Measurements from ENCODE around the gene GJA3. TPM values are rescaled to one million over a fixed set of nuclear protein-coding genes. Genes with fewer than 3 reads are reported as not detected.

GJA3 gene
- total and polyA plus RNA-seq, 2 of the 8 experiments (the other 6 are each of a cell fraction or from before 2014, with no cell fraction given) = 0.12 to 0.60 TPM

DNA sequence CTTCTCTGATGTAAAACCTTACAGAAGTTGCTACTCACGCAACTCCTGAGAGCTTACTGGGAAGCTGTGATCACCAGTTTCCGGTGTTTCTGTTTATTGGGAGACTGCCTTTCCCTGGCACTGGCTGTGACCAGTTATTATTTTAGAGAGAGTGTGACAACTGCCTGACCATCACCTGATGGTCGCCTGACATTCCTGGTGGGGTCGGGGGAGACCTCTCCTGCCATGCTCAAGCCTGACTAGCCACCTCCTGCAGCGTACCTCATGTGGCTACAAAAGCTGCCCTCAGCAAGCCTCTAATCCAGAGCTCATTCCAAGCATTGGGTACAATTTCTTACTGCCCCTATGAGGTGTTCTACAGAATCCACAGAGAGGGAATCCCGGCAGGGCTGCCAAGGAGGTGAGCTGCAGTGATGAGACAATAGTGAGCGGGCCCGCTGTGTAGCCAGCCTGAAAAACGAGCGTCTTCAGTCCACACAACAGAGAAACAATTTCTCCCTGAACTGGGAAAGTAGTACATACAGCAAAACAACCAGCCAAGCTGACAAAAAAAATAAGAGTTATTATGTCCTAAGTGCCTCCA lies 28.7 kb downstream of the GJA3 start:
- H3K27ac ChIP-seq (ENCODE audit: low read depth, low read length) = no peak overlapping the region
- no peak overlapping the region for H2BK120ac ChIP-seq (replicated peaks; ENCODE audit: low read depth, low read length)
- H3K4me1 ChIP-seq (replicated peaks in 1 of 4; ENCODE audit: control insufficient read depth in 3 of 4, insufficient read depth in 4 of 4, low read length in 3 of 4) = peaks cover 0 to 7% (median 2%) of the 10 kb centered on the region in 4 experiments; a peak in 4 of 7 replicates
- H3K79me2 ChIP-seq (ENCODE audit: control insufficient read depth in 1 of 2, insufficient read depth in 2 of 2, low read length in 2 of 2) = no peaks in the 10 kb centered on the region
- H3K4me3 ChIP-seq (ENCODE audit: extremely low read depth in 1 of 4, insufficient read depth in 2 of 4, low read depth in 3 of 4, low read length in 4 of 4) = no peak overlapping the region
- no peak overlapping the region for H4K5ac ChIP-seq (ENCODE audit: insufficient read length, low read depth, low read length)
- H2BK20ac ChIP-seq (ENCODE audit: low read length) = no peak overlapping the region
- no peak overlapping the region for H3K4me2 ChIP-seq (ENCODE audit: insufficient read depth in 1 of 2, low read depth in 2 of 2, low read length in 2 of 2)
- H2AK5ac ChIP-seq (ENCODE audit: low read depth, low read length) = no peak overlapping the region
- no peak for FAIRE-seq
- H3K23ac ChIP-seq (ENCODE audit: insufficient read length) = no peak overlapping the region
- no peaks in the 10 kb centered on the region for H3K9me3 ChIP-seq (ENCODE audit: insufficient read depth in 2 of 2, low read depth in 1 of 2, low read length in 1 of 2)
- no peak overlapping the region for H3K9ac ChIP-seq (replicated peaks in 1 of 4; ENCODE audit: extremely low read depth in 1 of 4, low read depth in 3 of 4, low read length in 3 of 4)
- TF ChIP-seq NANOG (IDR thresholded peaks at IDR 0.05; ENCODE audit: insufficient read depth, low read depth, low read length, poor library complexity, severe bottlenecking) = no peak
- no peak for TF ChIP-seq RXRA (IDR thresholded peaks at IDR 0.05; ENCODE audit: insufficient read depth, low read depth, low read length)
- TF ChIP-seq FOSL1 (IDR thresholded peaks at IDR 0.05; ENCODE audit: insufficient read depth, low read depth, low read length) = no peak
- TF ChIP-seq POLR2A (IDR thresholded peaks at IDR 0.05; ENCODE audit: control extremely low read depth in 1 of 2, low read depth in 2 of 2, low read length in 2 of 2) = no peak
- TF ChIP-seq TBP (IDR thresholded peaks at IDR 0.05; ENCODE audit: low read depth, low read length) = no peak
- TF ChIP-seq, protein P1, sequence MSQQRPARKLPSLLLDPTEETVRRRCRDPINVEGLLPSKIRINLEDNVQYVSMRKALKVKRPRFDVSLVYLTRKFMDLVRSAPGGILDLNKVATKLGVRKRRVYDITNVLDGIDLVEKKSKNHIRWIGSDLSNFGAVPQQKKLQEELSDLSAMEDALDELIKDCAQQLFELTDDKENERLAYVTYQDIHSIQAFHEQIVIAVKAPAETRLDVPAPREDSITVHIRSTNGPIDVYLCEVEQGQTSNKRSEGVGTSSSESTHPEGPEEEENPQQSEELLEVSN (IDR thresholded peaks at IDR 0.05) = no peak
- no peak for TF ChIP-seq SP2 (IDR thresholded peaks at IDR 0.05; ENCODE audit: low read length)
- no peak for TF ChIP-seq TAF7 (optimal IDR thresholded peaks at IDR 0.05; ENCODE audit: borderline replicate concordance, low read depth, low read length)
- TF ChIP-seq SUZ12 (IDR thresholded peaks at IDR 0.05; ENCODE audit: low read length) = no peak
- no peak overlapping the region for H3K56ac ChIP-seq (replicated peaks; ENCODE audit: insufficient read length, low read depth, low read length)
- H3K23me2 ChIP-seq (ENCODE audit: low read depth, low read length) = peaks cover 25% of the 10 kb centered on the region
- H4K8ac ChIP-seq (ENCODE audit: extremely low read depth, insufficient read depth, low read length) = no peak overlapping the region
- no peaks in the 10 kb centered on the region for H4K20me1 ChIP-seq (replicated peaks in 1 of 2; ENCODE audit: control insufficient read depth in 1 of 2, insufficient read depth in 2 of 2, low read length in 2 of 2)
- CTCF ChIA-PET (ENCODE audit: partially characterized antibody) = interaction anchor here (0.6 to 1.6 kb wide), 4 partner anchors 11 to 59 kb away, joined by 3 to 6 read pairs (median 4); partner anchors contain the start of gene GJA3
- H2BK5ac ChIP-seq (ENCODE audit: low read depth, low read length) = no peak overlapping the region
- 88% methylated on average over 10 of the region's 10 CpGs; no CpG with 5 or more reads in 1 of the 2 experiments for WGBS, 2 experiments (ENCODE audit: extremely low coverage in 1 of 2, insufficient coverage in 1 of 2, insufficient read length in 1 of 2, insufficient replicate concordance in 2 of 2, low coverage in 1 of 2, low lambda C conversion rate in 2 of 2, missing lambda C conversion rate in 1 of 2)
- H4K91ac ChIP-seq (replicated peaks; ENCODE audit: insufficient read length, low read length) = no peak overlapping the region
- no peak overlapping the region for H3K14ac ChIP-seq (ENCODE audit: insufficient read length)
- H2BK15ac ChIP-seq (ENCODE audit: low read length) = no peak overlapping the region
- H3K79me1 ChIP-seq (ENCODE audit: low read depth, low read length) = no peaks in the 10 kb centered on the region
- no peak overlapping the region for H3K4ac ChIP-seq (replicated peaks; ENCODE audit: insufficient read length, low read depth, low read length)
- DNase-seq (ENCODE audit: low read depth in 1 of 2, low spot score in 2 of 2) = no peak
- POLR2A ChIA-PET (ENCODE audit: partially characterized antibody) = interaction anchor here (1.8 kb wide), 1 partner anchor 11 kb away, joined by 4 read pairs; no protein-coding TSS in a partner anchor
- H2AFZ ChIP-seq (ENCODE audit: low read length) = no peak overlapping the region
- no peak overlapping the region for H2BK12ac ChIP-seq (ENCODE audit: low read depth, low read length)
- no peak overlapping the region for H3K18ac ChIP-seq (ENCODE audit: extremely low read depth, low read length)
- H3K36me3 ChIP-seq (ENCODE audit: control insufficient read depth in 2 of 4, insufficient read depth in 4 of 4, low read length in 3 of 4) = no peaks in the 10 kb centered on the region
- H3K27me3 ChIP-seq (replicated peaks in 1 of 4; ENCODE audit: control insufficient read depth in 3 of 4, extremely low read depth in 1 of 4, insufficient read depth in 3 of 4, low read length in 3 of 4) = peaks cover 0 to 20% (median 16%) of the 10 kb centered on the region in 4 experiments; a peak in 6 of 7 replicates
